ENCODE results near the gene CRYGN. TPM values are rescaled to one million over a fixed set of nuclear protein-coding genes. Genes with fewer than 3 reads are reported as not detected.
A peak's percentile ranks its signal among the peaks of the same experiment; 100 is the strongest.

Gene CRYGN
- total and polyA plus RNA-seq, 2 experiments from 2014 or later: 0.59 to 1.5 TPM

DNA sequence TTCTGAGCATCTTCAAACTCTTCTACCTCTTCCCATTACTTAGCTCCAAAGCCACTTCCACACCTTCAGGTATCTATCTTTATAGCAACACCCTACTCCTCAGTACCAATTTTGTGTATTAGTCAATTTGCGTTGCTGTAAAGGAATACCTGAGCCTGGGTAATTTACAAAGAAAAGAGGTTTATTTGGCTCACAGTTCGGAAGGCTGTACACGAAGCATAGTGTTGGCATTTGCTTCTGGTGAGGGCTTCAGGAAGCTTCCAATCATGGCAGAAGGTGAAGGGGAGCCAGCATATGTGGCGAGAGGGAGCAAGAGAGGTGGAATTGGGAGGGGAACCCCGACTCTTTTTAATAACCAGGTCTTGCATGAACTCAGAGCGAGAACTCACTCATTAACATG lies 17.6 kb upstream of the CRYGN start (continued):
- TF ChIP-seq EZH2phosphoT487 (IDR thresholded peaks at IDR 0.05; ENCODE audit: unreplicated experiment): no peak
- no peak for TF ChIP-seq EZH2 (IDR thresholded peaks at IDR 0.05; ENCODE audit: low read depth, unreplicated experiment)
- TF ChIP-seq, protein P1, sequence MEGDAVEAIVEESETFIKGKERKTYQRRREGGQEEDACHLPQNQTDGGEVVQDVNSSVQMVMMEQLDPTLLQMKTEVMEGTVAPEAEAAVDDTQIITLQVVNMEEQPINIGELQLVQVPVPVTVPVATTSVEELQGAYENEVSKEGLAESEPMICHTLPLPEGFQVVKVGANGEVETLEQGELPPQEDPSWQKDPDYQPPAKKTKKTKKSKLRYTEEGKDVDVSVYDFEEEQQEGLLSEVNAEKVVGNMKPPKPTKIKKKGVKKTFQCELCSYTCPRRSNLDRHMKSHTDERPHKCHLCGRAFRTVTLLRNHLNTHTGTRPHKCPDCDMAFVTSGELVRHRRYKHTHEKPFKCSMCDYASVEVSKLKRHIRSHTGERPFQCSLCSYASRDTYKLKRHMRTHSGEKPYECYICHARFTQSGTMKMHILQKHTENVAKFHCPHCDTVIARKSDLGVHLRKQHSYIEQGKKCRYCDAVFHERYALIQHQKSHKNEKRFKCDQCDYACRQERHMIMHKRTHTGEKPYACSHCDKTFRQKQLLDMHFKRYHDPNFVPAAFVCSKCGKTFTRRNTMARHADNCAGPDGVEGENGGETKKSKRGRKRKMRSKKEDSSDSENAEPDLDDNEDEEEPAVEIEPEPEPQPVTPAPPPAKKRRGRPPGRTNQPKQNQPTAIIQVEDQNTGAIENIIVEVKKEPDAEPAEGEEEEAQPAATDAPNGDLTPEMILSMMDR (conservative IDR thresholded peaks at IDR 0.05; ENCODE audit: low read depth in 2 of 2): no peak
- TF ChIP-seq NANOG (IDR thresholded peaks at IDR 0.05; ENCODE audit: borderline replicate concordance): no peak

DNA sequence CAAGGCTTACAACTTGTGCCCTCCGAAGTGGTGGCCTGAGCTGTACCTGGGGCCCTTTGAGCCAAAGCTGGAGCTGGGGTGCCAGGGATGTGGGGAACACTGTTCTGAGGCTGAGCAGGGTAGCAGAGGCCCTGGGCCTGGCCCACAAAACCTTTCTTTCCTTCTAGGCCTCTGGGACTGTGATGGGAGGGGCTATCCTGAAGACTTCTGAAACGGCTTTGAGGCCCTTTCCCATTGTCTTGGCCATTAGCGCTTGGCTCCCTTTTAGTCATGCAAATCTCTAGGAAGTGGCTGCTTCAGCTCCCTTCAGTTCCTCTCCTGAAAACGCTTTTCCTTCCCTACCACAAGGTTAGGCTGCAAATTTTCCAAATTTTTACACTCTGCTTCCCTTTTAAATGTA lies 16.8 kb upstream of the CRYGN start:
- DNase-seq (ENCODE audit: low spot score): peak; percentile 95
- TF ChIP-seq, protein P2, sequence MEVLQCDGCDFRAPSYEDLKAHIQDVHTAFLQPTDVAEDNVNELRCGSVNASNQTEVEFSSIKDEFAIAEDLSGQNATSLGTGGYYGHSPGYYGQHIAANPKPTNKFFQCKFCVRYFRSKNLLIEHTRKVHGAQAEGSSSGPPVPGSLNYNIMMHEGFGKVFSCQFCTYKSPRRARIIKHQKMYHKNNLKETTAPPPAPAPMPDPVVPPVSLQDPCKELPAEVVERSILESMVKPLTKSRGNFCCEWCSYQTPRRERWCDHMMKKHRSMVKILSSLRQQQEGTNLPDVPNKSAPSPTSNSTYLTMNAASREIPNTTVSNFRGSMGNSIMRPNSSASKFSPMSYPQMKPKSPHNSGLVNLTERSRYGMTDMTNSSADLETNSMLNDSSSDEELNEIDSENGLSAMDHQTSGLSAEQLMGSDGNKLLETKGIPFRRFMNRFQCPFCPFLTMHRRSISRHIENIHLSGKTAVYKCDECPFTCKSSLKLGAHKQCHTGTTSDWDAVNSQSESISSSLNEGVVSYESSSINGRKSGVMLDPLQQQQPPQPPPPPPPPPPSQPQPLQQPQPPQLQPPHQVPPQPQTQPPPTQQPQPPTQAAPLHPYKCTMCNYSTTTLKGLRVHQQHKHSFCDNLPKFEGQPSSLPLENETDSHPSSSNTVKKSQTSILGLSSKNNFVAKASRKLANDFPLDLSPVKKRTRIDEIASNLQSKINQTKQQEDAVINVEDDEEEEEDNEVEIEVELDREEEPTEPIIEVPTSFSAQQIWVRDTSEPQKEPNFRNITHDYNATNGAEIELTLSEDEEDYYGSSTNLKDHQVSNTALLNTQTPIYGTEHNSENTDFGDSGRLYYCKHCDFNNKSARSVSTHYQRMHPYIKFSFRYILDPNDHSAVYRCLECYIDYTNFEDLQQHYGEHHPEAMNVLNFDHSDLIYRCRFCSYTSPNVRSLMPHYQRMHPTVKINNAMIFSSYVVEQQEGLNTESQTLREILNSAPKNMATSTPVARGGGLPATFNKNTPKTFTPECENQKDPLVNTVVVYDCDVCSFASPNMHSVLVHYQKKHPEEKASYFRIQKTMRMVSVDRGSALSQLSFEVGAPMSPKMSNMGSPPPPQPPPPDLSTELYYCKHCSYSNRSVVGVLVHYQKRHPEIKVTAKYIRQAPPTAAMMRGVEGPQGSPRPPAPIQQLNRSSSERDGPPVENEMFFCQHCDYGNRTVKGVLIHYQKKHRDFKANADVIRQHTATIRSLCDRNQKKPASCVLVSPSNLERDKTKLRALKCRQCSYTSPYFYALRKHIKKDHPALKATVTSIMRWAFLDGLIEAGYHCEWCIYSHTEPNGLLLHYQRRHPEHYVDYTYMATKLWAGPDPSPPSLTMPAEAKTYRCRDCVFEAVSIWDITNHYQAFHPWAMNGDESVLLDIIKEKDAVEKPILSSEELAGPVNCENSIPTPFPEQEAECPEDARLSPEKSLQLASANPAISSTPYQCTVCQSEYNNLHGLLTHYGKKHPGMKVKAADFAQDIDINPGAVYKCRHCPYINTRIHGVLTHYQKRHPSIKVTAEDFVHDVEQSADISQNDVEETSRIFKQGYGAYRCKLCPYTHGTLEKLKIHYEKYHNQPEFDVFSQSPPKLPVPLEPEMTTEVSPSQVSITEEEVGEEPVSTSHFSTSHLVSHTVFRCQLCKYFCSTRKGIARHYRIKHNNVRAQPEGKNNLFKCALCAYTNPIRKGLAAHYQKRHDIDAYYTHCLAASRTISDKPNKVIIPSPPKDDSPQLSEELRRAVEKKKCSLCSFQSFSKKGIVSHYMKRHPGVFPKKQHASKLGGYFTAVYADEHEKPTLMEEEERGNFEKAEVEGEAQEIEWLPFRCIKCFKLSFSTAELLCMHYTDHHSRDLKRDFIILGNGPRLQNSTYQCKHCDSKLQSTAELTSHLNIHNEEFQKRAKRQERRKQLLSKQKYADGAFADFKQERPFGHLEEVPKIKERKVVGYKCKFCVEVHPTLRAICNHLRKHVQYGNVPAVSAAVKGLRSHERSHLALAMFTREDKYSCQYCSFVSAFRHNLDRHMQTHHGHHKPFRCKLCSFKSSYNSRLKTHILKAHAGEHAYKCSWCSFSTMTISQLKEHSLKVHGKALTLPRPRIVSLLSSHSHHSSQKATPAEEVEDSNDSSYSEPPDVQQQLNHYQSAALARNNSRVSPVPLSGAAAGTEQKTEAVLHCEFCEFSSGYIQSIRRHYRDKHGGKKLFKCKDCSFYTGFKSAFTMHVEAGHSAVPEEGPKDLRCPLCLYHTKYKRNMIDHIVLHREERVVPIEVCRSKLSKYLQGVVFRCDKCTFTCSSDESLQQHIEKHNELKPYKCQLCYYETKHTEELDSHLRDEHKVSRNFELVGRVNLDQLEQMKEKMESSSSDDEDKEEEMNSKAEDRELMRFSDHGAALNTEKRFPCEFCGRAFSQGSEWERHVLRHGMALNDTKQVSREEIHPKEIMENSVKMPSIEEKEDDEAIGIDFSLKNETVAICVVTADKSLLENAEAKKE (CRISPR knock-in tag; IDR thresholded peaks at IDR 0.05): peak; percentile 74
- TF ChIP-seq JUNB (IDR thresholded peaks at IDR 0.05; ENCODE audit: unreplicated experiment): no peak
- peak; percentile 86 for TF ChIP-seq NANOG (IDR thresholded peaks at IDR 0.05; ENCODE audit: borderline replicate concordance)
- TF ChIP-seq POLR2AphosphoS5 (IDR thresholded peaks at IDR 0.05; ENCODE audit: low read depth): 0 out of 2 replicates have a peak, but pooled peaks have one; percentile 13

More for the DNA sequence above, 16.8 kb upstream of the CRYGN start:
- peaks cover 36% of the 10 kb centered on the region for H3K9me3 Mint-ChIP-seq
- Histone ChIP-seq H3K4me1 (ENCODE audit: insufficient read depth) (peaks cover 59% of the 10 kb centered on the region), H3K4me2 (peak overlapping the region; percentile 60), H2AFZ (no peak overlapping the region), H4K20me1 (replicated peaks; ENCODE audit: insufficient read depth) (no peaks in the 10 kb centered on the region), H3F3A (replicated peaks; ENCODE audit: low read depth) (peaks cover 27% of the 10 kb centered on the region; the same call in 1 of the 2 replicates), H3K9me2 (ENCODE audit: insufficient read depth) (peaks cover 3% of the 10 kb centered on the region; the same call in 1 of the 2 replicates), H3K27ac (ENCODE audit: low read depth) (peak overlapping the region; percentile 80), H3K79me2 (replicated peaks; ENCODE audit: insufficient read depth) (no peaks in the 10 kb centered on the region), H3K27me3 (ENCODE audit: insufficient read depth) (no peaks in the 10 kb centered on the region), H3K4me3 (0 out of 2 replicates have a peak overlapping the region, but pooled peaks have one; percentile 18), H3K36me3 (ENCODE audit: insufficient read depth) (no peaks in the 10 kb centered on the region)
- peak overlapping the region; percentile 62 for H3K27ac Mint-ChIP-seq
- H3K27me3 Mint-ChIP-seq (ENCODE audit: insufficient read depth, low read depth, poor library complexity): peaks cover 17% of the 10 kb centered on the region
- H3K36me3 Mint-ChIP-seq (ENCODE audit: low read depth): peaks cover 40% of the 10 kb centered on the region
- peak; percentile 54 for ATAC-seq
- H3K4me1 Mint-ChIP-seq: peaks cover 71% of the 10 kb centered on the region
- peak overlapping the region; percentile 25; the same call in 1 of the 3 replicates for H3K4me3 Mint-ChIP-seq

Data from GM23338 (cell line).